ENCODE data around the gene SASH3.

The SASH3 gene

DNA sequence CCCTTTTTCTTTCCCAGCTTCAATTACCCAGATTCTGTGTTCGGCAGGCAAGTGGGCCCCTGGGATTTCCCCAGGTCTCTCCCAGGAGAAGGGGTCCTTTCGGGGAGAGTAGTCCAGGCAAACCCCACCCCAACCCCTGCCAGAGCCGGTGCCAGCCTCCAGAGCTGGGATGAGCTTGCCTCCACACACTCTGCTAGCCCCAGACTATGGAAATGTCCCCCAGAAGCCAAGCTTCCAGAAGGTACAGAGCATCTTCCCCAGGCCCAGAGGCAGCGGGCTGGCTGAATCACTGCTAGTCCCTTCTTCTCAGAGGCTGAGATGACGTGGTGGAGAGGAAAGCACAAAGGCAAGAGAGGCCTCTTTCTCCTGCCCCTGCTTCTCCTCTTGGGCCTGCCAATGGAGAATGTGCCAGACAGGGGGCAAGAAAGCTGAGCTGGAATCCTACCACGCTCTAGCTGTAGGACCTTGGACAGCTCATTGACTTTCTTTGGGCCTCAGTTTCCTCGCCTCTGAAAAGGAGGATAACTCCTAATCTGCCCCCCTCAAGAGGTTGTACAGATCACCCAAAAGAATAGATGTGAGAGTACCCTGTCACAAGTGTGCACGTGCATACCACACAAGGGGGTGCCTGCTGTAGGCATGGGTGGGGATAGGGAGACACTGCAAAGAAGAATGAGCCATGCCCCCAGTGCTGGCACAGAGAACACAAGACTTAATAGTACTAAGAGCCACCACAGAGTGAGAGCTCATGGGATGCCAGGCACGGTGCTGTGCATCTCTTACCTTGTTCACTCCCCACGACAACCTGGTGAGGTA lies 2.1 kb downstream of the SASH3 start:
- H3K27me3 ChIP-seq, result no peaks in the 10 kb centered on the region
- intact Hi-C loops (cut with DNase I; ENCODE audit: low total_unique reads), result no loop called here
- no peaks in the 10 kb centered on the region for H3K36me3 ChIP-seq
- no peaks in the 10 kb centered on the region for H3K4me1 ChIP-seq
- no peak overlapping the region for H3K4me3 ChIP-seq
- no peaks in the 10 kb centered on the region for H3K9me3 ChIP-seq
- TF ChIP-seq CTCF (IDR thresholded peaks at IDR 0.05), result no peak
- H3K27ac ChIP-seq, result no peak overlapping the region
- no peak for DNase-seq

- no peak for DNase-seq
- TF ChIP-seq CTCF (IDR thresholded peaks at IDR 0.05), result no peak
- no peaks in the 10 kb centered on the region for H3K36me3 ChIP-seq
- H3K27me3 ChIP-seq, result no peaks in the 10 kb centered on the region
- H3K9me3 ChIP-seq, result no peaks in the 10 kb centered on the region
- no peak overlapping the region for H3K27ac ChIP-seq
- intact Hi-C loops (cut with DNase I; ENCODE audit: low total_unique reads), result no loop called here
- no peak overlapping the region for H3K4me3 ChIP-seq
- H3K4me1 ChIP-seq, result no peaks in the 10 kb centered on the region
Measured at GRCh38 chrX:129782706-129783105, 3.0 kb downstream of the SASH3 start.

DNA sequence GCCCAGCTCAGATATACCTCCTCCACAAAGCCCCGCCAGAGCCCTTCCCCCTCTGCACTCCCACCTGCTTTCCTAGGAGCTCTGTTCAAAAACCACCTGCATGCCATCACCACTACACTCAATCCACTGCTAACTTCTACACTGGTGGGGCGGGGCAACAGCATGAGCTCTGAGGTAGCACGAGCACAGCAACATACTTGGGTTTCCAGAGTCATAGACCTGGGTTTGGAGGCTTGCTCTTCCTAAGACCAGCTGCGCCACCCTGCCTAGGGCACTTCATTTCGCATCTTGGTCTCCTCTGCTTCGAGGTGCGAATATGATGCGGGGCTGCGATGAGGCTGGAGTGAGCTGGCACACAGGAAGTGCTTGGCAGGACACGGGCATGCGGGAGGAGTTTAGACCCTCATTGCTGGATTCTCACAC lies 3.6 kb downstream of the SASH3 start:
- H3K27me3 ChIP-seq, result no peaks in the 10 kb centered on the region
- H3K36me3 ChIP-seq, result no peaks in the 10 kb centered on the region
- H3K4me1 ChIP-seq, result no peaks in the 10 kb centered on the region
- no peak for DNase-seq
- no peak overlapping the region for H3K27ac ChIP-seq
- no peaks in the 10 kb centered on the region for H3K9me3 ChIP-seq
- H3K4me3 ChIP-seq, result no peak overlapping the region
- no peak for TF ChIP-seq CTCF (IDR thresholded peaks at IDR 0.05)
- intact Hi-C loops (cut with DNase I; ENCODE audit: low total_unique reads), result no loop called here

DNA sequence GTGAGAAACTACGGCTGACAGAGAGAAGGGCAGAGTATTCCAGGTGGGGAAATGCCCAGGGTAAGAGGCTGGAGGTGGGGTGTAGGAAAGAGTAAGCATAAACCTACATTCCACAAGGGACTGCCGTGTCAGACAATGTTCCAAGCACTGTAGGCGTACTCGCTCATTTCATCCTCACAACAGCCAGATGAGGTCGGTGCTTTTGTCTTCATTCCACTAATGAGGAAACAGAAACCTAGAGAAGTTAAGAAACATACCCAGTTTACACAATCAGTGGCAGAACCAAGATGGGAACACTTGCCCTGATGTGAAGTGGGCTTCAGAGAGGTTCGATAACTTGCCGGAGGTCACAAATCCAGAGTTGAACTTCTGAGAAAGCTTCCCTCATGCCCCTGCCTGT lies 4.6 kb downstream of the SASH3 start:
- no peak for DNase-seq
- no peaks in the 10 kb centered on the region for H3K4me1 ChIP-seq
- intact Hi-C loops (cut with DNase I; ENCODE audit: low total_unique reads), result no loop called here
- no peak for TF ChIP-seq CTCF (IDR thresholded peaks at IDR 0.05)
- no peak overlapping the region for H3K4me3 ChIP-seq
- no peak overlapping the region for H3K27ac ChIP-seq
- no peaks in the 10 kb centered on the region for H3K36me3 ChIP-seq
- no peaks in the 10 kb centered on the region for H3K27me3 ChIP-seq
- H3K9me3 ChIP-seq, result no peaks in the 10 kb centered on the region

DNA sequence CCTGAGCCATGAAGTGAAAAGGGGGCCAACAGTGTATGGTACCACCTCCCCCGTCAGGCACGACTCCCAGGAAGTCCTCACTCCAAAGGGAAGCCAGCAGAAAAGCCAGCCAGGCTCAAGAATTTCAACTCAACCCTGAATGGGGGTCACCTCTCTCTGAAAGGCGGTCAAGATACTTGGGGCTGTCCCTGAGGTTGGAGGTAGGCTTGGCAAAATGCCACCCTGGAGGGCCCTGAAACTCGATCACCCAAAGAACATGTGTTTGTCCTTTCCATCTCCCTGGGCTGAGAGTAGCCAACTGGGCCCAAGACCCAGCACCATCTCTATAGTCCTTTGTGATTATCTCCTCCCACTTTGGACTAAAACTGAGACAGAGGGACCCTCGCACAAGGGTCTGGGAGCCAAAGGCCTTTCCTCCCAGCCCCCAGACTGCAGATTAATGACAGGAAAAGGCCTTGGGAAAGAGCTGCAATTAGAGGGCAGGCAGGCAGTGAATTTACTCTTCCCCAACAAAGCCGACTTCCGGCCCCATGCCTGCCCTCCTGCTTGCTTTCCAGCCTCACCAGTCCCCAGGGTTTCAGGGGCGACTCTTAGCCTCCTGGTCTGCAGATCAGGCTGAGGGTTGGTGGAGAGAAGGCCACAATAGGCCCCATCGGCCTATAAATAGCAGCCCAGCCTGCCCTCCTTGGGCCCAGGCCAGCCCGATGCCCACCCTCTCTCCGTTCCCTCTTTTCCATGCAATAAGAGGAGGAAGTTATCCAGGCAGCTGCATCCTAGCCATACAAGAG lies 5.6 kb downstream of the SASH3 start:
- H3K9me3 ChIP-seq, result no peaks in the 10 kb centered on the region
- DNase-seq, result no peak
- H3K27me3 ChIP-seq, result no peaks in the 10 kb centered on the region
- H3K27ac ChIP-seq, result no peak overlapping the region
- H3K36me3 ChIP-seq, result no peaks in the 10 kb centered on the region
- intact Hi-C loops (cut with DNase I; ENCODE audit: low total_unique reads), result no loop called here
- no peak overlapping the region for H3K4me3 ChIP-seq
- H3K4me1 ChIP-seq, result no peaks in the 10 kb centered on the region
- no peak for TF ChIP-seq CTCF (IDR thresholded peaks at IDR 0.05)

Data from tibial artery (tissue), 4 donors.